ENCODE results near the gene ABCB1.

Gene ABCB1

GRCh38 chr7:87567052-87567451 is 33.6 kb downstream of the ABCB1 start:
- DNase-seq (ENCODE audit: low spot score), result no peak
- in situ Hi-C loops (cut with MboI; ENCODE audit: low pct_unique_long_range_greater_than_20kb, low sequenced_read_pairs, unreplicated experiment), result no loop called here
- TF ChIP-seq CTCF (IDR thresholded peaks at IDR 0.05; ENCODE audit: extremely low read depth, insufficient read depth, missing control alignments), result no peak

- TF ChIP-seq CTCF (IDR thresholded peaks at IDR 0.05; ENCODE audit: extremely low read depth, insufficient read depth, missing control alignments), result no peak
- DNase-seq (ENCODE audit: low spot score), result no peak
- in situ Hi-C loops (cut with MboI; ENCODE audit: low pct_unique_long_range_greater_than_20kb, low sequenced_read_pairs, unreplicated experiment), result no loop called here
Measured at GRCh38 chr7:87566311-87566900, 34.3 kb downstream of the ABCB1 start.

- in situ Hi-C loops (cut with MboI; ENCODE audit: low pct_unique_long_range_greater_than_20kb, low sequenced_read_pairs, unreplicated experiment), result no loop called here
- no peak for TF ChIP-seq CTCF (IDR thresholded peaks at IDR 0.05; ENCODE audit: extremely low read depth, insufficient read depth, missing control alignments)
- DNase-seq (ENCODE audit: low spot score), result no peak
Measured at GRCh38 chr7:87565877-87566276, 34.8 kb downstream of the ABCB1 start.

- peak; percentile 12 for DNase-seq (ENCODE audit: low spot score)
- in situ Hi-C loops (cut with MboI; ENCODE audit: low pct_unique_long_range_greater_than_20kb, low sequenced_read_pairs, unreplicated experiment), result no loop called here
- peak; percentile 60 for TF ChIP-seq CTCF (IDR thresholded peaks at IDR 0.05; ENCODE audit: extremely low read depth, insufficient read depth, missing control alignments)
Measured at GRCh38 chr7:87564296-87564963, 36.3 kb downstream of the ABCB1 start.

GRCh38 chr7:87561702-87562101 is 39.0 kb downstream of the ABCB1 start:
- no peak for TF ChIP-seq CTCF (IDR thresholded peaks at IDR 0.05; ENCODE audit: extremely low read depth, insufficient read depth, missing control alignments)
- in situ Hi-C loops (cut with MboI; ENCODE audit: low pct_unique_long_range_greater_than_20kb, low sequenced_read_pairs, unreplicated experiment), result no loop called here
- DNase-seq (ENCODE audit: low spot score), result no peak

- in situ Hi-C loops (cut with MboI; ENCODE audit: low pct_unique_long_range_greater_than_20kb, low sequenced_read_pairs, unreplicated experiment), result no loop called here
- no peak for DNase-seq (ENCODE audit: low spot score)
- no peak for TF ChIP-seq CTCF (IDR thresholded peaks at IDR 0.05; ENCODE audit: extremely low read depth, insufficient read depth, missing control alignments)
Measured at GRCh38 chr7:87561102-87561501, 39.6 kb downstream of the ABCB1 start.

Data from GM13977 (cell line).